Ishikawa (cell line): ENCODE data around the gene ANXA1.

Experiments used
- CEBPB ChIP-seq: IDR thresholded peaks from 2 replicates; pipeline ENCODE4 v1.6.1; 2012
- CREB1 ChIP-seq: IDR thresholded peaks from 2 replicates; pipeline ENCODE4 v1.6.1; 2012; ENCODE audit warnings: low read depth
- EGR1 ChIP-seq: IDR thresholded peaks from 2 replicates; pipeline ENCODE4 v1.6.1; 2012
- EP300 ChIP-seq: IDR thresholded peaks from 2 replicates; pipeline ENCODE4 v1.6.1; 2012; ENCODE audit warnings: borderline replicate concordance
- FOXM1 ChIP-seq: IDR thresholded peaks from 2 replicates; pipeline ENCODE4 v1.6.1; 2012; ENCODE audit warnings: low read depth, borderline replicate concordance
- MAX ChIP-seq: IDR thresholded peaks from 2 replicates; pipeline ENCODE4 v1.6.1; 2012
- NFIC ChIP-seq: IDR thresholded peaks from 2 replicates; pipeline ENCODE4 v1.6.1; 2012
- RAD21 ChIP-seq: IDR thresholded peaks from 2 replicates; pipeline ENCODE4 v1.6.1; 2012; ENCODE audit warnings: low read depth
- REST ChIP-seq: IDR thresholded peaks from 2 replicates; pipeline ENCODE4 v1.6.1; 2012; ENCODE audit warnings: low read depth, mild to moderate bottlenecking
- TAF1 ChIP-seq: IDR thresholded peaks from 2 replicates; pipeline ENCODE4 v1.6.1; 2012; ENCODE audit warnings: low read depth, mild to moderate bottlenecking
- TCF12 ChIP-seq: IDR thresholded peaks from 2 replicates; pipeline ENCODE4 v1.6.1; 2012; ENCODE audit warnings: low read depth
- TEAD4 ChIP-seq: IDR thresholded peaks from 2 replicates; pipeline ENCODE4 v1.6.1; 2012
- USF1 ChIP-seq: IDR thresholded peaks from 2 replicates; pipeline ENCODE4 v1.6.1; 2012
- YY1 ChIP-seq: IDR thresholded peaks from 2 replicates; pipeline ENCODE4 v1.6.1; 2012; ENCODE audit warnings: low read depth
- ZBTB7A ChIP-seq: IDR thresholded peaks from 2 replicates; pipeline ENCODE4 v1.6.1; 2012; ENCODE audit warnings: low read depth

The ANXA1 gene

GRCh38 chr9:73183917-73184861 is 32.5 kb downstream of the ANXA1 start:
- TF ChIP-seq YY1 (no peak), RAD21 (peak; percentile 71)

GRCh38 chr9:73194284-73194683 is 42.6 kb downstream of the ANXA1 start:
- TF ChIP-seq EGR1: no peak
- no peak for TF ChIP-seq TEAD4
- no peak for TF ChIP-seq CEBPB
- 0 out of 2 replicates have a peak, but pooled peaks have one; percentile 31 for TF ChIP-seq EP300
- no peak for TF ChIP-seq RAD21
- TF ChIP-seq TAF1: no peak

- TF ChIP-seq RAD21: no peak
- TF ChIP-seq ZBTB7A: no peak
- no peak for TF ChIP-seq TCF12
- TF ChIP-seq FOXM1: no peak
- no peak for TF ChIP-seq MAX
- TF ChIP-seq TAF1: no peak
- no peak for TF ChIP-seq EP300
- TF ChIP-seq NFIC: no peak
- no peak for TF ChIP-seq EGR1
- TF ChIP-seq YY1: no peak
- no peak for TF ChIP-seq CREB1
- TF ChIP-seq TEAD4: no peak
- no peak for TF ChIP-seq CEBPB
- no peak for TF ChIP-seq USF1
- TF ChIP-seq REST: no peak
Measured at GRCh38 chr9:73199448-73199847, 47.8 kb downstream of the ANXA1 start.

- TF ChIP-seq FOXM1 (no peak), NFIC (no peak), USF1 (no peak), ZBTB7A (no peak), CREB1 (no peak), CEBPB (no peak), YY1 (no peak), MAX (no peak), EGR1 (no peak), TCF12 (no peak), REST (no peak)
Measured at GRCh38 chr9:73199886-73200285, 48.2 kb downstream of the ANXA1 start.

GRCh38 chr9:73200694-73201452 is 49.2 kb downstream of the ANXA1 start:
- TF ChIP-seq TAF1 (no peak), RAD21 (peak; percentile 81), FOXM1 (no peak), YY1 (no peak), REST (no peak)
